CD4-positive, alpha-beta T cell treated with Interferon alpha-2 for 1 hour (primary cell): ENCODE data around the gene PRKCE.
"Not testable (repeated sequence)": the region's sequence is repeated elsewhere in the genome, so short reads cannot be mapped to it uniquely, and the experiment has no call there.

ENCODE experiments used
- DNase-seq, 2 donors: peaks; one replicate each; pipeline ENCODE4 v3.0.0-alpha.2; 2020 to 2022

Gene PRKCE

GRCh38 chr2:46223514-46223913, 572.0 kb downstream of the PRKCE start:
- not testable (repeated sequence) for DNase-seq

GRCh38 chr2:46225150-46225625, 573.7 kb downstream of the PRKCE start:
- DNase-seq = no peak

- no peak for DNase-seq
These were observed 574.3 kb downstream of the PRKCE start for GRCh38 chr2:46225730-46226129.

GRCh38 chr2:46226620-46227019, 575.1 kb downstream of the PRKCE start:
- no peak for DNase-seq

GRCh38 chr2:46227022-46227421, 575.5 kb downstream of the PRKCE start:
- DNase-seq = no peak

GRCh38 chr2:46227674-46228289, 576.3 kb downstream of the PRKCE start:
- no peak for DNase-seq

GRCh38 chr2:46229134-46230063, 577.9 kb downstream of the PRKCE start:
- DNase-seq = peak in 1 of 2 donors; percentile 43

GRCh38 chr2:46230115-46230571, 578.7 kb downstream of the PRKCE start:
- DNase-seq = peak in 1 of 2 donors; percentile 4

- no peak for DNase-seq
These were observed 579.4 kb downstream of the PRKCE start for GRCh38 chr2:46230677-46231425.

GRCh38 chr2:46231721-46232120, 580.2 kb downstream of the PRKCE start:
- no peak for DNase-seq

- no peak for DNase-seq
These were observed 581.4 kb downstream of the PRKCE start for GRCh38 chr2:46232860-46233259.

- no peak for DNase-seq
These were observed 584.8 kb downstream of the PRKCE start for GRCh38 chr2:46236006-46236875.

GRCh38 chr2:46236876-46237859, 585.7 kb downstream of the PRKCE start:
- DNase-seq = no peak
